IMR-90 (cell line): ENCODE data around the gene SCNN1B. TPM values are rescaled to one million over a fixed set of nuclear protein-coding genes. Genes with fewer than 3 reads are reported as not detected.

Experiments
- ATAC-seq: fragments of 200-7000 bp; cut with Tn5 transposase; 2 replicates; pipeline ENCODE4 v1.9.1; 2020; ENCODE audit warnings: low read depth, mild to moderate bottlenecking, moderate library complexity
- BruUV-seq: library from RNA; stranded (reverse); fragments of 400-500 nt; replicated peaks from 2 replicates; lab custom pipeline; 2021; lab: Mats Ljungman, UMichigan
- CTCF ChIA-PET: fragments of 300-600 bp; formaldehyde crosslinking; extraction: SDS; loops from one replicate; lab custom pipeline; 2021; ENCODE audit warnings: antibody characterized with exemption; lab: Yijun Ruan, JAX
- POLR2A ChIA-PET: fragments of 300-600 bp; sonication (Branson Sonifier 250); formaldehyde crosslinking; loops from one replicate; lab custom pipeline; 2022; ENCODE audit warnings: antibody characterized with exemption; ENCODE audit not compliant: unreplicated experiment; lab: Charles Lee
- DNase-seq: peaks from one replicate; pipeline ENCODE4 v3.0.0; 2013
- H2AFZ ChIP-seq: replicated peaks from 2 replicates; pipeline ENCODE3; 2013; ENCODE audit warnings: low read length, mild to moderate bottlenecking; ENCODE audit not compliant: poor library complexity
- H2AK5ac ChIP-seq: 2 replicates; pipeline ENCODE4 v1.6.1; 2013; ENCODE audit warnings: low read depth, low read length, inconsistent platforms
- H2AK9ac ChIP-seq: replicated peaks from 2 replicates; pipeline ENCODE3; 2013; ENCODE audit warnings: mild to moderate bottlenecking, low read depth, low read length, moderate library complexity; ENCODE audit not compliant: poor library complexity
- H2BK120ac ChIP-seq: 2 replicates; pipeline ENCODE4 v1.6.1; 2013; ENCODE audit warnings: low read depth, low read length, inconsistent platforms
- H2BK15ac ChIP-seq: 3 replicates; pipeline ENCODE4 v1.6.1; 2013; ENCODE audit warnings: low read depth, low read length, inconsistent platforms
- H2BK20ac ChIP-seq: 2 replicates; pipeline ENCODE4 v1.6.1; 2013; ENCODE audit warnings: low read depth, mild to moderate bottlenecking, inconsistent platforms, low read length, moderate library complexity
- H2BK5ac ChIP-seq: 2 replicates; pipeline ENCODE4 v1.6.1; 2013; ENCODE audit warnings: mild to moderate bottlenecking, low read depth, low read length, inconsistent platforms; ENCODE audit not compliant: poor library complexity, severe bottlenecking
- H3K14ac ChIP-seq: replicated peaks from 2 replicates; pipeline ENCODE4 v1.6.1; 2013; ENCODE audit warnings: low read depth, low read length, inconsistent platforms
- H3K18ac ChIP-seq: 2 replicates; pipeline ENCODE4 v1.6.1; 2013; ENCODE audit warnings: low read depth, low read length, control low read depth
- H3K23ac ChIP-seq: 2 replicates; pipeline ENCODE4 v1.6.1; 2013; ENCODE audit warnings: low read depth, low read length, inconsistent platforms
- H3K27ac ChIP-seq: 2 replicates; pipeline ENCODE4 v1.5.1; 2013; ENCODE audit warnings: mild to moderate bottlenecking, control low read depth, low read length; ENCODE audit not compliant: insufficient read depth
- H3K27me3 ChIP-seq: 2 replicates; pipeline ENCODE4 v1.6.1; 2013; ENCODE audit warnings: low read length; ENCODE audit not compliant: control insufficient read depth, insufficient read depth
- H3K36me3 ChIP-seq: 2 replicates; pipeline ENCODE4 v1.6.1; 2013; ENCODE audit warnings: low read length, mixed read lengths; ENCODE audit not compliant: control insufficient read depth, insufficient read depth
- H3K4ac ChIP-seq: 2 replicates; pipeline ENCODE4 v1.6.1; 2013; ENCODE audit warnings: low read depth, low read length, inconsistent platforms
- H3K4me1 ChIP-seq: 2 replicates; pipeline ENCODE4 v1.6.1; 2013; ENCODE audit warnings: low read length, mixed read lengths; ENCODE audit not compliant: control insufficient read depth, insufficient read depth
- H3K4me2 ChIP-seq: 2 replicates; pipeline ENCODE4 v1.6.1; 2013; ENCODE audit warnings: low read depth, mild to moderate bottlenecking, control low read depth, low read length, moderate library complexity
- H3K4me3 ChIP-seq: 2 replicates; pipeline ENCODE4 v1.5.1; 2013; ENCODE audit warnings: low read depth, mild to moderate bottlenecking, control low read depth, low read length, moderate library complexity; ENCODE audit not compliant: insufficient read depth
- H3K56ac ChIP-seq: 2 replicates; pipeline ENCODE4 v1.6.1; 2013; ENCODE audit warnings: low read length, inconsistent platforms; ENCODE audit not compliant: insufficient read depth; ENCODE audit errors: extremely low read depth
- H3K79me1 ChIP-seq, 2 experiments: 2 replicates each; pipeline ENCODE4 v1.6.1; 2013; ENCODE audit warnings: low read length in 2 of 2, inconsistent platforms in 1 of 2, low read depth in 1 of 2
- H3K9ac ChIP-seq: 2 replicates; pipeline ENCODE4 v1.6.1; 2013; ENCODE audit warnings: low read depth, low read length, control low read depth
- H3K9me1 ChIP-seq: 2 replicates; pipeline ENCODE4 v1.6.1; 2013; ENCODE audit warnings: low read length, inconsistent platforms; ENCODE audit not compliant: insufficient read depth
- H3K9me3 ChIP-seq: 2 replicates; pipeline ENCODE4 v1.6.1; 2013; ENCODE audit warnings: low read length; ENCODE audit not compliant: control insufficient read depth, insufficient read depth
- H4K20me1 ChIP-seq: 2 replicates; pipeline ENCODE4 v1.6.1; 2013; ENCODE audit warnings: low read length, inconsistent platforms; ENCODE audit not compliant: insufficient read depth
- H4K5ac ChIP-seq: 2 replicates; pipeline ENCODE4 v1.6.1; 2013; ENCODE audit warnings: mild to moderate bottlenecking, low read depth, low read length, control low read depth
- H4K8ac ChIP-seq, 2 experiments: 2 replicates each; pipeline ENCODE4 v1.6.1; 2013; ENCODE audit warnings: low read depth in 2 of 2, low read length in 2 of 2, control low read depth in 1 of 2, inconsistent platforms in 1 of 2
- H4K91ac ChIP-seq: 2 replicates; pipeline ENCODE4 v1.6.1; 2013; ENCODE audit warnings: low read depth, low read length, inconsistent platforms; ENCODE audit not compliant: insufficient read depth
- BHLHE40 ChIP-seq: fragments of 150-350 bp; IDR thresholded peaks from 2 replicates; pipeline ENCODE4 v1.6.1; 2016; ENCODE audit warnings: mild to moderate bottlenecking, low read depth, low read length
- CTCF ChIP-seq: conservative IDR thresholded peaks from 2 replicates; pipeline ENCODE4 v1.5.1; 2012; ENCODE audit warnings: mild to moderate bottlenecking, low read depth, low read length, improper control_type of control experiment
- FOS ChIP-seq: fragments of 150-350 bp; IDR thresholded peaks from 2 replicates; pipeline ENCODE4 v1.6.1; 2016; ENCODE audit warnings: low read depth, low read length
- MAFK ChIP-seq: IDR thresholded peaks from 2 replicates; pipeline ENCODE4 v1.6.1; 2012; ENCODE audit warnings: low read depth, low read length, improper control_type of control experiment
- MXI1 ChIP-seq: IDR thresholded peaks from 2 replicates; pipeline ENCODE4 v1.6.1; 2012; ENCODE audit warnings: low read depth, mild to moderate bottlenecking, low read length, moderate library complexity, borderline replicate concordance
- POLR2A ChIP-seq: IDR thresholded peaks from 2 replicates; pipeline ENCODE4 v1.6.1; 2012; ENCODE audit warnings: mild to moderate bottlenecking, low read depth, low read length
- RAD21 ChIP-seq: IDR thresholded peaks from 2 replicates; pipeline ENCODE4 v1.6.1; 2012; ENCODE audit warnings: low read length, improper control_type of control experiment
- RCOR1 ChIP-seq: IDR thresholded peaks from 2 replicates; pipeline ENCODE4 v1.6.1; 2012; ENCODE audit warnings: mild to moderate bottlenecking, low read length, improper control_type of control experiment; ENCODE audit not compliant: insufficient replicate concordance
- RFX5 ChIP-seq: IDR thresholded peaks from 2 replicates; pipeline ENCODE4 v1.8.0; 2012; ENCODE audit warnings: low read depth, mild to moderate bottlenecking, low read length, moderate library complexity
- SMC3 ChIP-seq: fragments of 150-350 bp; IDR thresholded peaks from 2 replicates; pipeline ENCODE4 v1.6.1; 2016; ENCODE audit warnings: low read depth, mild to moderate bottlenecking, antibody characterized with exemption, low read length, moderate library complexity
- USF2 ChIP-seq: fragments of 150-350 bp; IDR thresholded peaks from 2 replicates; pipeline ENCODE4 v1.6.1; 2017; ENCODE audit warnings: mild to moderate bottlenecking, antibody characterized with exemption, low read length, low read depth
- WGBS, 2 experiments: methylation state at CpG; one replicate each; pipeline versions ENCODE4 v1.1.5 to v1.1.7; 2013; ENCODE audit warnings: missing lambda C conversion rate in 2 of 2; ENCODE audit not compliant: insufficient read length in 1 of 2; ENCODE audit errors: extremely low coverage in 2 of 2; 5-methylcytosine and 5-hydroxymethylcytosine counted together
- dilution Hi-C: fragments of 300-500 bp; cut with HindIII; formaldehyde crosslinking; loops from one replicate; pipeline ENCODE4 v1.14.3; 2018; ENCODE audit warnings: low sequenced_read_pairs; ENCODE audit not compliant: unreplicated experiment
- in situ Hi-C: fragments of 300-500 bp; cut with MboI; formaldehyde crosslinking; loops from 3 replicates; pipeline ENCODE4 v1.14.3; 2019; ENCODE audit warnings: low sequenced_read_pairs, inconsistent platforms, mixed read lengths
- intact Hi-C: fragments of 100-400 bp; cut with micrococcal nuclease; formaldehyde crosslinking; loops from 2 replicates; pipeline ENCODE4 v1.10.0; 2022
- polyA plus RNA-seq, 3 experiments: library from polyadenylated mRNA; depleted of rRNA; stranded (reverse); fragments of >200 nt; gene quantifications; 2 replicates each; pipeline ENCODE4 v1.2.3, GENCODE V29; 2012; ENCODE audit warnings: low replicate concordance in 1 of 3
- total RNA-seq: library from RNA; depleted of rRNA; stranded (reverse); fragments of >200 nt; gene quantifications from 2 replicates; pipeline ENCODE4 v1.2.3, GENCODE V29; 2012

The SCNN1B gene
- total and polyA plus RNA-seq, 2 of the 4 experiments (the other 2 are of a cell fraction), result not detected

- CTCF ChIA-PET, result no interaction called here
- DNase-seq, result no peak
- POLR2A ChIA-PET, result no interaction called here
Measured at GRCh38 chr16:23288726-23289512, 13.2 kb upstream of the SCNN1B start.

More at GRCh38 chr16:23288726-23289512, 13.2 kb upstream of the SCNN1B start:
- no peak overlapping the region for H3K4ac ChIP-seq
- TF ChIP-seq FOS (no peak), RFX5 (no peak), SMC3 (no peak), CTCF (no peak), MXI1 (no peak), USF2 (no peak), POLR2A (no peak), RCOR1 (no peak), BHLHE40 (no peak), RAD21 (no peak), MAFK (no peak)
- H3K9ac ChIP-seq, result no peak overlapping the region
- H3K14ac ChIP-seq, result no peak overlapping the region
- H2AFZ ChIP-seq, result no peak overlapping the region
- no peak overlapping the region for H2BK20ac ChIP-seq
- WGBS, 2 experiments, result 20% methylated on average over 1 of the region's 9 CpGs; no CpG with 5 or more reads in 1 of the 2 experiments
- H4K8ac ChIP-seq, result no peak overlapping the region
- no peak overlapping the region for H3K4me3 ChIP-seq
- H4K91ac ChIP-seq, result no peak overlapping the region
- H4K20me1 ChIP-seq, result no peaks in the 10 kb centered on the region
- H3K4me2 ChIP-seq, result no peak overlapping the region
- H2BK15ac ChIP-seq, result no peak overlapping the region
- dilution Hi-C loops, result no loop called here
- no peak overlapping the region for H2BK5ac ChIP-seq
- intact Hi-C loops, result no loop called here
- BruUV-seq, result no TSS peak
- no peak overlapping the region for H2BK120ac ChIP-seq
- H3K23ac ChIP-seq, result no peak overlapping the region
- H3K9me1 ChIP-seq, result no peaks in the 10 kb centered on the region
- no peaks in the 10 kb centered on the region for H3K36me3 ChIP-seq
- no peak overlapping the region for H3K56ac ChIP-seq
- no peak overlapping the region for H3K18ac ChIP-seq
- ATAC-seq, result no peak
- H3K27ac ChIP-seq, result no peak overlapping the region
- no peak overlapping the region for H2AK9ac ChIP-seq
- no peaks in the 10 kb centered on the region for H3K4me1 ChIP-seq
- no peaks in the 10 kb centered on the region for H3K79me1 ChIP-seq
- no peaks in the 10 kb centered on the region for H3K9me3 ChIP-seq
- no peaks in the 10 kb centered on the region; the same call in 1 of the 2 replicates for H3K27me3 ChIP-seq
- no peak overlapping the region for H4K5ac ChIP-seq
- in situ Hi-C loops, result no loop called here
- H2AK5ac ChIP-seq, result no peak overlapping the region
